ENCODE results near the gene KRTAP1-1. TPM values are rescaled to one million over a fixed set of nuclear protein-coding genes. Genes with fewer than 3 reads are reported as not detected.
A peak's percentile ranks its signal among the peaks of the same experiment; 100 is the strongest.

Gene KRTAP1-1
- total and polyA plus RNA-seq, 2 of the 4 experiments (the other 2 are of a cell fraction), result 0.90 to 1.2 TPM

DNA sequence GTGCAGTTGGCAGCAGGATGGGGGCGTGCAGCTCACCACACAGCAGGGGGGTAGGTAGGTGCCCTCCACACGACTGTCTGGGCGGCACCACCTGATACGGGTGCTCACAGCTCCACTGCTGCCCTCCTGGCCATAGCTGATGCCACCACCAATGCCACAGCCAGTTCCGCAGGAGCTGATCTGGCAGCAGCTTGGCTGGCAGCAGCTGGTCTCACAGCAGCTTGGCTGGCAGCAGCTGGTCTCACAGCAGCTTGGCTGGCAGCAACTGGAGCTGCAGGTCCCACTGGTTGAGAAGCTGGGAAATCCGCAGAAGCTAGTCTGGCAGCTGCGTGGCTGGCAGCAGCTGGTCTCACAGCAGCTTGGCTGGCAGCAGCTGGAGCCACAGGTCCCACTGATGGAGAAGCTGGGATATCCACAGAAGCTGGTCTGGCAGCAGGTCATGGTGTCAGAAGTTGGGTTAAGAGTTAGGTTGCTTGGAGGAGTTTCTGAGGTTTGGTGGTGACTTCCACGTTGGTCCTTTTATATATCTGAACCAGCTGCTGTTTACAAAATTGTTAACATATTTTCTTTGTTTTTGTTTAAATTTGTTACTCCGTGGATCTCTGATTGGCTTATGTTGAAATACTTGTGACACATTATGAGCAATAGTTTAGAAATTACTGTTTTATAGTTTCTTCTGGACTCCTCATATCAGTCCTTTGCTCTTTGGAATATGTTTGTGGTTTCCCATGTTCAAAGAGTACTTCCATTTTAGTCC lies 14.4 kb downstream of the KRTAP1-1 start, which contains the start of gene KRTAP1-5:
KRTAP1-5 (minus strand) TSS at position 494 of the 757 bp plus-strand sequence; CDS start at position 441, 53 bp downstream.
- peak; percentile 91 for DNase-seq
- TF ChIP-seq RAD21 (IDR thresholded peaks at IDR 0.05; ENCODE audit: low read length) (no peak), RFX5 (IDR thresholded peaks at IDR 0.05; ENCODE audit: low read depth, low read length) (no peak), MAFK (IDR thresholded peaks at IDR 0.05; ENCODE audit: low read depth, low read length) (no peak), FOS (IDR thresholded peaks at IDR 0.05; ENCODE audit: low read depth, low read length) (0 out of 2 replicates have a peak, but pooled peaks have one; percentile 28), CEBPB (IDR thresholded peaks at IDR 0.05; ENCODE audit: low read depth, low read length) (peak; percentile 93), MXI1 (IDR thresholded peaks at IDR 0.05; ENCODE audit: borderline replicate concordance, low read depth, low read length) (no peak), SMC3 (IDR thresholded peaks at IDR 0.05; ENCODE audit: low read depth, low read length) (no peak), NFE2L2 (IDR thresholded peaks at IDR 0.05; ENCODE audit: low read depth, low read length) (no peak), BHLHE40 (IDR thresholded peaks at IDR 0.05; ENCODE audit: low read depth, low read length) (peak; percentile 4; the same call in 1 of the 2 replicates), RCOR1 (IDR thresholded peaks at IDR 0.05; ENCODE audit: insufficient replicate concordance, low read length) (peak; percentile 28), MAZ (IDR thresholded peaks at IDR 0.05; ENCODE audit: borderline replicate concordance, low read depth, low read length) (no peak), CHD1 (IDR thresholded peaks at IDR 0.05; ENCODE audit: low read depth, low read length) (no peak), POLR2A (IDR thresholded peaks at IDR 0.05; ENCODE audit: low read depth, low read length) (no peak)
- TF ChIP-seq, protein P1, sequence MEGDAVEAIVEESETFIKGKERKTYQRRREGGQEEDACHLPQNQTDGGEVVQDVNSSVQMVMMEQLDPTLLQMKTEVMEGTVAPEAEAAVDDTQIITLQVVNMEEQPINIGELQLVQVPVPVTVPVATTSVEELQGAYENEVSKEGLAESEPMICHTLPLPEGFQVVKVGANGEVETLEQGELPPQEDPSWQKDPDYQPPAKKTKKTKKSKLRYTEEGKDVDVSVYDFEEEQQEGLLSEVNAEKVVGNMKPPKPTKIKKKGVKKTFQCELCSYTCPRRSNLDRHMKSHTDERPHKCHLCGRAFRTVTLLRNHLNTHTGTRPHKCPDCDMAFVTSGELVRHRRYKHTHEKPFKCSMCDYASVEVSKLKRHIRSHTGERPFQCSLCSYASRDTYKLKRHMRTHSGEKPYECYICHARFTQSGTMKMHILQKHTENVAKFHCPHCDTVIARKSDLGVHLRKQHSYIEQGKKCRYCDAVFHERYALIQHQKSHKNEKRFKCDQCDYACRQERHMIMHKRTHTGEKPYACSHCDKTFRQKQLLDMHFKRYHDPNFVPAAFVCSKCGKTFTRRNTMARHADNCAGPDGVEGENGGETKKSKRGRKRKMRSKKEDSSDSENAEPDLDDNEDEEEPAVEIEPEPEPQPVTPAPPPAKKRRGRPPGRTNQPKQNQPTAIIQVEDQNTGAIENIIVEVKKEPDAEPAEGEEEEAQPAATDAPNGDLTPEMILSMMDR (conservative IDR thresholded peaks at IDR 0.05; ENCODE audit: low read depth, low read length), result no peak
- TF ChIP-seq, protein P2, sequence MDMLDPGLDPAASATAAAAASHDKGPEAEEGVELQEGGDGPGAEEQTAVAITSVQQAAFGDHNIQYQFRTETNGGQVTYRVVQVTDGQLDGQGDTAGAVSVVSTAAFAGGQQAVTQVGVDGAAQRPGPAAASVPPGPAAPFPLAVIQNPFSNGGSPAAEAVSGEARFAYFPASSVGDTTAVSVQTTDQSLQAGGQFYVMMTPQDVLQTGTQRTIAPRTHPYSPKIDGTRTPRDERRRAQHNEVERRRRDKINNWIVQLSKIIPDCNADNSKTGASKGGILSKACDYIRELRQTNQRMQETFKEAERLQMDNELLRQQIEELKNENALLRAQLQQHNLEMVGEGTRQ (IDR thresholded peaks at IDR 0.05; ENCODE audit: low read depth, low read length), result no peak

More for the DNA sequence above, 14.4 kb downstream of the KRTAP1-1 start, which contains the start of gene KRTAP1-5:
- H3K36me3 ChIP-seq (ENCODE audit: control insufficient read depth, insufficient read depth, low read length), result no peaks in the 10 kb centered on the region
- H2AFZ ChIP-seq (replicated peaks; ENCODE audit: low read length, poor library complexity), result peak within 1 kb of the TSS; percentile 40
- H3K27me3 ChIP-seq (ENCODE audit: control insufficient read depth, insufficient read depth, low read length), result no peaks in the 10 kb centered on the region
- H4K5ac ChIP-seq (ENCODE audit: low read depth, low read length), result peak within 1 kb of the TSS; percentile 56; the same call in 1 of the 2 replicates
- no peaks in the 10 kb centered on the region for H4K20me1 ChIP-seq (ENCODE audit: insufficient read depth, low read length)
- no peak within 1 kb of the TSS for H3K4me3 ChIP-seq (ENCODE audit: insufficient read depth, low read depth, low read length)
- peak; percentile 93 for ATAC-seq (ENCODE audit: low read depth)
- H2BK20ac ChIP-seq (ENCODE audit: low read depth, low read length), result peak within 1 kb of the TSS; percentile 57; the same call in 1 of the 2 replicates
- H3K56ac ChIP-seq (ENCODE audit: extremely low read depth, insufficient read depth, low read length), result no peak within 1 kb of the TSS
- peaks cover 7% of the 10 kb centered on the region for H3K9me1 ChIP-seq (ENCODE audit: insufficient read depth, low read length)
- peak within 1 kb of the TSS; percentile 93; the same call in 2 of the 3 replicates for H2BK15ac ChIP-seq (ENCODE audit: low read depth, low read length)
- H3K9ac ChIP-seq (ENCODE audit: low read depth, low read length), result no peak within 1 kb of the TSS
- ChIA-PET POLR2A (ENCODE audit: unreplicated experiment) (interaction anchor here (0.6 to 1.2 kb wide), 3 partner anchors 12 to 1074 kb away, joined by 3 to 8 read pairs (median 3); no protein-coding TSS in a partner anchor), CTCF (no interaction called here)
- WGBS, 2 experiments (ENCODE audit: extremely low coverage in 2 of 2, insufficient read length in 1 of 2), result 100% methylated on average over 2 of the region's 9 CpGs; no CpG with 5 or more reads in 1 of the 2 experiments
- no peaks in the 10 kb centered on the region for H3K79me1 ChIP-seq (ENCODE audit: low read depth in 1 of 2, low read length in 2 of 2)
- H2AK9ac ChIP-seq (replicated peaks; ENCODE audit: low read depth, low read length, poor library complexity), result peak within 1 kb of the TSS; percentile 33
- peak within 1 kb of the TSS; percentile 89 for H4K91ac ChIP-seq (ENCODE audit: insufficient read depth, low read depth, low read length)
- in situ Hi-C loops (cut with MboI; ENCODE audit: low sequenced_read_pairs) (no loop called here), intact Hi-C loops (cut with micrococcal nuclease) (no loop called here), dilution Hi-C loops (cut with HindIII; ENCODE audit: low sequenced_read_pairs, unreplicated experiment) (no loop called here)
- BruUV-seq (replicated peaks), result TSS peak; percentile 94
- H3K14ac ChIP-seq (replicated peaks; ENCODE audit: low read depth, low read length), result peak within 1 kb of the TSS; percentile 73
- peak within 1 kb of the TSS in 1 of 2 experiments; percentile 74; a peak in 2 of 4 replicates for H4K8ac ChIP-seq (ENCODE audit: low read depth in 2 of 2, low read length in 2 of 2)
- H3K18ac ChIP-seq (ENCODE audit: low read depth, low read length), result peak within 1 kb of the TSS; percentile 91
- peaks cover 13% of the 10 kb centered on the region for H3K4me1 ChIP-seq (ENCODE audit: control insufficient read depth, insufficient read depth, low read length)
- H2AK5ac ChIP-seq (ENCODE audit: low read depth, low read length), result peak within 1 kb of the TSS; percentile 88
- peak within 1 kb of the TSS; percentile 47 for H3K27ac ChIP-seq (ENCODE audit: insufficient read depth, low read length)
- H3K23ac ChIP-seq (ENCODE audit: low read depth, low read length), result no peak within 1 kb of the TSS
- H3K4me2 ChIP-seq (ENCODE audit: low read depth, low read length), result peak within 1 kb of the TSS; percentile 29
- peak within 1 kb of the TSS; percentile 90 for H2BK5ac ChIP-seq (ENCODE audit: low read depth, low read length, poor library complexity, severe bottlenecking)
- H2BK120ac ChIP-seq (ENCODE audit: low read depth, low read length), result peak within 1 kb of the TSS; percentile 60
- no peaks in the 10 kb centered on the region for H3K9me3 ChIP-seq (ENCODE audit: control insufficient read depth, insufficient read depth, low read length)
- H3K4ac ChIP-seq (ENCODE audit: low read depth, low read length), result peak within 1 kb of the TSS; percentile 75
